ENCODE measurements around the gene LRRC4B.

LRRC4B gene

DNA sequence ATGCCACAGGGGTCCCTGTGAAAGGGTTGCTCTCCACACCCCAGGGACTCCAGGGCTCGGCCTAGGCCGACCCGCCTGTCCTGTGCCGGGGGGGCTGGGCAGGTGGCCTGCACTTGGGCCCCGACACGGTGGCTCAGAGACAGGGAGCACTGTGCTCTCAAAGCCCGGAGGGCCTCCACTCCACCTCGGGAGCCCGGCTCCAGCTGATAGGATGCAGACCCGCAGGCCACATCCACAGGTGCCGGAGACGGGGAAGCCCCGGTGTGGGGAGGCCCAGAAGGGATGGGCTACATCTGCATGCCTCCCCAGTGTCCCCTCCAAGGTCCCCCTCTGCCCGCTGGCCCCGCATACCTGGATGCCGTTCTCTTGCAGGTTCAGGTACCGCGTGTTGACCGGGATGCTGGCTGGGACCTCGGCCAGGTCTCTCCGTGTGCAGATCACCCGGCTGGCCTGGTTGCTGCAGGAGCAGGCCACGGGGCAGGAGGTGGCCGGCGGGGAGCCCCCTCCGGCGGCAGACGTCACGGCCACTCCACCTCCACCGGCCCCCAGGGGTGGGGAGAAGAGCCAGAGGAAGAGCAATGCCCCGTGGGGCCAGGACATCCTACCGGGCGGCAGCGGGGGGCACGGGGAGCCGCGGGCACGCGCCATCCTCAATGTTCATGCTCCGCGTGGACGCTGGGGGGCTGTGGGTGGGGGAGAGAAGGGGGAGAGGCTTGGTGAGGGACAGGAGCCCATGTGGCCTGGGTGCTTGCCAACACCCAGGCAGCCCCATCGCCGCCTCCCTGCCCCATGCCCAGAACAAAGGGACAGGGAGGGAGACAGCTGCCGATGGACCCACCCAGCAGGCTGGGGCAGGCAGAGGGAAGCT, 19.8 kb downstream of the LRRC4B start:
- H3K36me3 ChIP-seq (ENCODE audit: control insufficient read depth, insufficient read depth, low read length), result no peaks in the 10 kb centered on the region
- no peaks in the 10 kb centered on the region for H3K9me3 ChIP-seq (ENCODE audit: control insufficient read depth, low read length)
- no peaks in the 10 kb centered on the region for H3K4me1 ChIP-seq (ENCODE audit: control insufficient read depth, insufficient read depth, low read length)
- peaks cover 20% of the 10 kb centered on the region for H3K27me3 ChIP-seq (ENCODE audit: control insufficient read depth, insufficient read depth, low read length)
- H3K9ac ChIP-seq (ENCODE audit: low read length), result no peak overlapping the region
- H3K4me3 ChIP-seq (ENCODE audit: low read length), result no peak overlapping the region

DNA sequence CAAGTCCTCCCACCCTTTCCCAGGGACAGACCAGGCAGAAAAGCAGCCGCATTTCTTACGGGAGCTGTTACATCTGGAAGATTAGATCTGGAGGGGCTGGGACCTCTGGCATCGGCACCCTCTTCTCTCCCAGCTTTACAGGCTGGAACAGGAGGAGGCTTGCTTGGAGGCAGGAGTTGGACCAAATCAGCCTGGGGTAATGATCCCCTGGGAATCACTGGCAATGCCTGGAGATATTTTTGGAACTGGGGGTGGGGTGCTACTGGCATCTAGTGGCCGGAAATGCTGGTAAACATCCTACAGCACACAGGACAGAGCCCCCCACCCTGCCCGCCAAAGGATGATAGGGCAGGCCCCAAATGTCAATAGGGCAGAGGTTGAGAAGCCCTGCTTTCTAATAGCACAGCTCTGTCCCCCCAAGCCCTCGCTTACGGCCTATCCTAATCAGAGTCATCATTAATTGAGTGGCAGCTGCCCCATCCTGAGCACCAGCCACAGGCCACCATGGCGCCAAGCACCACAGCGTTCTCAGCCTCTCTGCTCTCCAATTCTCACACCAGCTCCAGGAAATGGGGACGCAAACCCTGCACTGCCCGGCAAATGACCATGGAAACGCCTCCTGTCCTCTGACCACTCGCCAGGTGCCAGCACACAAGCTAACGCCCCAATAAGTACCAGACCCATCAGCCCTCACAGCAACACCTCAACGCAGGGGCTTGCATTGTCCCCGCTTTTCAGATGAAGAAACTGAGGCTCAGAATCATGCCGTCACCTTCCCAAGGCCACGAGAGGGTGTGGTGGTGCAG, 20.6 kb downstream of the LRRC4B start:
- no peak overlapping the region for H3K9ac ChIP-seq (ENCODE audit: low read length)
- H3K4me3 ChIP-seq (ENCODE audit: low read length), result no peak overlapping the region

DNA sequence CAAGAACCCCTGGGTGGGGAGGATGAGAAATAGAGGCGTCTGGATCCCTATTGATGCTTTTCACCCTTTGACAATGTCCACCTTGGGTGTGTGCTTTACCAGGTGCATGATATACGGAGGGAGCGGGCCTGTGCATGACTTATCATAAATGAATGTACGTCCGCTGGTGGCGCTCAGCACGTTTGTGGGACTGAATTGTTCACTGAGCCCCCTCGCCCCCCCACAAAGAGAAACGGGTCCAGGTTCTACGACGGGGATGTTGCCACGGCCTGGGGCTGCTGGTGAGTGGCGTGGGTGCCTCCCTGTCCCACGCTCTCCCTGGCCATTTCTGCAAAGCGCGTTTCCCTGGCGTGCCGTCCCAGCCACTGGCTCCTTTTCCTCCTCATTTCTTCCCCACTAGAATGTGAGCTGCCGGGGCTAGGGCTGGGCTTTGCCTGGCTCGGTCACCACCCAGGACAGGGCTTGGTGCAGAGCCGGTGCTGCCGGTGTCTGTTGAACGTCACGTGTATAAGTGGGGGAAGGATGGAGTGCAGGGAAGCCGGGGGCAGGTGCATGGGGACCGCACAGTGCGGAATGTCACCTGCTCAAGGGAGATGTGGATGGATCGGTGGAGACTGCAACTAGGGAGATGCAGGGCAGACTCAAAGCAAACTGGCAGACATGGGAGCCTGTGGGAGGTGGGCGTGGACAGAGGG, 21.6 kb downstream of the LRRC4B start:
- Histone ChIP-seq H3K9me3 (ENCODE audit: control insufficient read depth, low read length) (no peaks in the 10 kb centered on the region), H3K27me3 (ENCODE audit: control insufficient read depth, insufficient read depth, low read length) (peaks cover 10% of the 10 kb centered on the region), H3K36me3 (ENCODE audit: control insufficient read depth, insufficient read depth, low read length) (no peaks in the 10 kb centered on the region), H3K4me1 (ENCODE audit: control insufficient read depth, insufficient read depth, low read length) (no peaks in the 10 kb centered on the region), H3K9ac (ENCODE audit: low read length) (no peak overlapping the region), H3K4me3 (ENCODE audit: low read length) (no peak overlapping the region)

More for the DNA sequence above, 20.6 kb downstream of the LRRC4B start:
- Histone ChIP-seq H3K36me3 (ENCODE audit: control insufficient read depth, insufficient read depth, low read length) (no peaks in the 10 kb centered on the region), H3K9me3 (ENCODE audit: control insufficient read depth, low read length) (no peaks in the 10 kb centered on the region), H3K27me3 (ENCODE audit: control insufficient read depth, insufficient read depth, low read length) (peaks cover 17% of the 10 kb centered on the region), H3K4me1 (ENCODE audit: control insufficient read depth, insufficient read depth, low read length) (no peaks in the 10 kb centered on the region)

GRCh38 chr19:50542943-50543342, 25.3 kb downstream of the LRRC4B start:
- no peaks in the 10 kb centered on the region for H3K27me3 ChIP-seq (ENCODE audit: control insufficient read depth, insufficient read depth, low read length)
- no peak overlapping the region for H3K4me3 ChIP-seq (ENCODE audit: low read length)
- H3K4me1 ChIP-seq (ENCODE audit: control insufficient read depth, insufficient read depth, low read length), result no peaks in the 10 kb centered on the region
- H3K36me3 ChIP-seq (ENCODE audit: control insufficient read depth, insufficient read depth, low read length), result no peaks in the 10 kb centered on the region
- no peaks in the 10 kb centered on the region for H3K9me3 ChIP-seq (ENCODE audit: control insufficient read depth, low read length)
- no peak overlapping the region for H3K9ac ChIP-seq (ENCODE audit: low read length)

GRCh38 chr19:50537769-50538230, 30.4 kb downstream of the LRRC4B start:
- Histone ChIP-seq H3K4me1 (ENCODE audit: control insufficient read depth, insufficient read depth, low read length) (no peaks in the 10 kb centered on the region), H3K4me3 (ENCODE audit: low read length) (no peak overlapping the region), H3K27me3 (ENCODE audit: control insufficient read depth, insufficient read depth, low read length) (no peaks in the 10 kb centered on the region), H3K36me3 (ENCODE audit: control insufficient read depth, insufficient read depth, low read length) (no peaks in the 10 kb centered on the region), H3K9ac (ENCODE audit: low read length) (no peak overlapping the region), H3K9me3 (ENCODE audit: control insufficient read depth, low read length) (no peaks in the 10 kb centered on the region)

GRCh38 chr19:50537306-50537685, 30.9 kb downstream of the LRRC4B start:
- no peak overlapping the region for H3K9ac ChIP-seq (ENCODE audit: low read length)

GRCh38 chr19:50536662-50537305, 31.5 kb downstream of the LRRC4B start:
- no peaks in the 10 kb centered on the region for H3K27me3 ChIP-seq (ENCODE audit: control insufficient read depth, insufficient read depth, low read length)

More at GRCh38 chr19:50537306-50537685, 30.9 kb downstream of the LRRC4B start:
- Histone ChIP-seq H3K9me3 (ENCODE audit: control insufficient read depth, low read length) (no peaks in the 10 kb centered on the region), H3K4me1 (ENCODE audit: control insufficient read depth, insufficient read depth, low read length) (no peaks in the 10 kb centered on the region), H3K4me3 (ENCODE audit: low read length) (no peak overlapping the region), H3K27me3 (ENCODE audit: control insufficient read depth, insufficient read depth, low read length) (no peaks in the 10 kb centered on the region), H3K36me3 (ENCODE audit: control insufficient read depth, insufficient read depth, low read length) (no peaks in the 10 kb centered on the region)

DNA sequence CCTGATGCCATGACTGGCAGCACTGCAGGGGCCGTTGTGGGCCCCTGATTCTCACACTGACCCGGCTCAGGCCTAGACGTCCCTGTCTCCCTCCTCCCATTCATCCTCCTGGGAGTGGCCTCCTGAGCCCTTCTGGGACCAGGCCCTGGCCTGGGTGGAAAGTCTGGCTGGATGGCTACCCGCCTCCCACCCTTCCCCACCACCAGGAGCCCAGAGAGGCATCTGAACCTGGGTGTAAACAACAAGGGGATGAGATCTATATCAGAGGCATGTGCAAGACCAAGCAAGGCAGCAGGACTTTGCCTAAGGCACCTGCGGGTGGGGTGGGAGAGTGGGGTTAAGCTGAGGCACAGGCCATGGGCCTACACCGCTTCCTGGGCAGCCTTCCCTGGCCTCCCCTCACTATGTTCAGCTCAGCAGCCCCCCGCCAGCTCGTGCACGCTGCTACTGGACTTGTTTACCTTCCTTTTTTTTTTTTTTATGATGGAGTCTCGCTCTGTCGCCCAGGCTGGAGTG, 32.5 kb downstream of the LRRC4B start:
- no peak overlapping the region for H3K9ac ChIP-seq (ENCODE audit: low read length)

More at GRCh38 chr19:50536662-50537305, 31.5 kb downstream of the LRRC4B start:
- Histone ChIP-seq H3K4me3 (ENCODE audit: low read length) (no peak overlapping the region), H3K4me1 (ENCODE audit: control insufficient read depth, insufficient read depth, low read length) (no peaks in the 10 kb centered on the region), H3K9me3 (ENCODE audit: control insufficient read depth, low read length) (no peaks in the 10 kb centered on the region), H3K36me3 (ENCODE audit: control insufficient read depth, insufficient read depth, low read length) (no peaks in the 10 kb centered on the region), H3K9ac (ENCODE audit: low read length) (no peak overlapping the region)

DNA sequence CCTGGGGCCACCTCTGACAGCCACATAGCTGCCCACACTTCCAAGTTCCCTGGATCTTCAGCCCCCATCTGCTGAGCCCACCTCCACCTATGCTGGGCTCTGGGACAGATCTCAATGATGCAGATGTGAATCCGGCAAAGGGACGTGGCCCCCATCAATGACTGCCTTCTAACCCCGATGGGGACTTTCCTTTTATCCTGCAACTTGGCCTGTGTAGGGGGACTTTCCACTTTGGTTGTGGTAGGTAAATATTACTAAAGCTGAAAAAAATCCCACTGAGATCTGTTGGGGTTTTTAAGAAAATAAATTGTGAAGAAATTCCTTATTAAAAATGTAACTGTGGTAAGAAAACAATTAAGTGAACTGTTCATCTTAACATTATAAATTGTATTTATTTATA, 33.8 kb downstream of the LRRC4B start:
- no peaks in the 10 kb centered on the region for H3K4me1 ChIP-seq (ENCODE audit: control insufficient read depth, insufficient read depth, low read length)
- no peak overlapping the region for H3K9ac ChIP-seq (ENCODE audit: low read length)
- H3K36me3 ChIP-seq (ENCODE audit: control insufficient read depth, insufficient read depth, low read length), result no peaks in the 10 kb centered on the region
- no peak overlapping the region for H3K4me3 ChIP-seq (ENCODE audit: low read length)
- no peaks in the 10 kb centered on the region for H3K9me3 ChIP-seq (ENCODE audit: control insufficient read depth, low read length)
- no peaks in the 10 kb centered on the region for H3K27me3 ChIP-seq (ENCODE audit: control insufficient read depth, insufficient read depth, low read length)

More for the DNA sequence above, 32.5 kb downstream of the LRRC4B start:
- Histone ChIP-seq H3K9me3 (ENCODE audit: control insufficient read depth, low read length) (no peaks in the 10 kb centered on the region), H3K4me1 (ENCODE audit: control insufficient read depth, insufficient read depth, low read length) (no peaks in the 10 kb centered on the region), H3K27me3 (ENCODE audit: control insufficient read depth, insufficient read depth, low read length) (no peaks in the 10 kb centered on the region), H3K36me3 (ENCODE audit: control insufficient read depth, insufficient read depth, low read length) (no peaks in the 10 kb centered on the region), H3K4me3 (ENCODE audit: low read length) (no peak overlapping the region)

GRCh38 chr19:50532952-50533351, 35.3 kb downstream of the LRRC4B start:
- no peaks in the 10 kb centered on the region for H3K9me3 ChIP-seq (ENCODE audit: control insufficient read depth, low read length)
- H3K4me1 ChIP-seq (ENCODE audit: control insufficient read depth, insufficient read depth, low read length), result no peaks in the 10 kb centered on the region
- no peak overlapping the region for H3K9ac ChIP-seq (ENCODE audit: low read length)
- H3K27me3 ChIP-seq (ENCODE audit: control insufficient read depth, insufficient read depth, low read length), result no peaks in the 10 kb centered on the region
- no peak overlapping the region for H3K4me3 ChIP-seq (ENCODE audit: low read length)
- no peaks in the 10 kb centered on the region for H3K36me3 ChIP-seq (ENCODE audit: control insufficient read depth, insufficient read depth, low read length)

DNA sequence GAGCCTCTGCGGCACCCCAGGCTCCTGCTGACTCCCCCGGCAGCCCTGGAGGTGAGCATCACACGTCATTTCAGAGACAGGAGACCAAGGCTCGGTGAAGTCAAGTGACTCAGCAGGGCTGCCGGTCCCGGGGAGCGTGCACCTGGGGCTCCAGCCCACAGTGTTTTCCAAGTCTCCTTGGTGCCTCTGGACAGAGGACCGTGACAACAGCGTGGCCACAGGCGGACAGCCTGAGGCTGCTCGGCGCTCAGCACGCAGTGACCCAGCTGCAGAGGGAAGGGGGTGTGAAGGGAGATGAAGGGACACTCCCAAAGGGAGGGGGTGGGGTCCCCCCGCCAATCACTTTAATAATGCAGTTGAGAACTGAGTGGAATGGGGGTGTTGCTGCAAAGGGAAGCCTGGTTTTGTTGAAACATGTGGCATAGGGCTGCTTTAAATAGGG, 37.0 kb downstream of the LRRC4B start:
- Histone ChIP-seq H3K4me1 (ENCODE audit: control insufficient read depth, insufficient read depth, low read length) (no peaks in the 10 kb centered on the region), H3K9ac (ENCODE audit: low read length) (no peak overlapping the region), H3K27me3 (ENCODE audit: control insufficient read depth, insufficient read depth, low read length) (peaks cover 2% of the 10 kb centered on the region), H3K36me3 (ENCODE audit: control insufficient read depth, insufficient read depth, low read length) (no peaks in the 10 kb centered on the region), H3K9me3 (ENCODE audit: control insufficient read depth, low read length) (no peaks in the 10 kb centered on the region), H3K4me3 (ENCODE audit: low read length) (no peak overlapping the region)
